Lower leg skin (tissue), 4 donors: ENCODE measurements around the gene MAN1A1. TPM values are rescaled to one million over a fixed set of nuclear protein-coding genes. Genes with fewer than 3 reads are reported as not detected.

Experiments
- DNase-seq, 2 donors: peaks; one replicate each; pipeline ENCODE4 v3.0.0-alpha.2; 2019; ENCODE audit warnings: low spot score in 2 of 2
- H3K4me3 ChIP-seq: fragments of 200-600 bp; sonication (generic); 2 replicates; pipeline ENCODE4 v1.5.1; 2017; ENCODE audit warnings: mild to moderate bottlenecking, low read depth; ENCODE audit not compliant: poor library complexity, severe bottlenecking
- CTCF ChIP-seq, 3 donors: fragments of 450-650 bp; IDR thresholded peaks; one replicate each; pipeline ENCODE4 v1.5.1; 2016; ENCODE audit warnings: antibody characterized with exemption in 3 of 3, mild to moderate bottlenecking in 3 of 3, moderate library complexity in 2 of 3
- POLR2A ChIP-seq, 2 donors: fragments of 450-650 bp; IDR thresholded peaks; one replicate each; pipeline ENCODE4 v1.6.1; 2016 to 2017; ENCODE audit warnings: antibody characterized with exemption in 2 of 2, mild to moderate bottlenecking in 1 of 2, moderate library complexity in 1 of 2
- WGBS, 2 donors: methylation state at CpG; one replicate each; pipeline ENCODE4 v1.1.5; 2018; 5-methylcytosine and 5-hydroxymethylcytosine counted together
- intact Hi-C: fragments of 100-400 bp; cut with DNase I; formaldehyde crosslinking; loops from one replicate; pipeline ENCODE4 v1.15.0; 2023; ENCODE audit warnings: low total_unique reads
- total RNA-seq, 4 donors: library from RNA; depleted of rRNA; stranded (reverse); fragments of >200 nt; gene quantifications; one replicate each; pipeline ENCODE4 v1.1.0, GENCODE V29; 2016

The MAN1A1 gene
- total RNA-seq, 4 donors from 2014 or later, result 33.5 to 85.7 (median 37.1) TPM

- WGBS, 2 donors, result 88 to 91% methylated on average over 4 of the region's 4 CpGs
- intact Hi-C loops, result no loop called here
- no peak for TF ChIP-seq POLR2A (IDR thresholded peaks at IDR 0.05)
- no peak for TF ChIP-seq CTCF (IDR thresholded peaks at IDR 0.05)
- H3K4me3 ChIP-seq, result no peak overlapping the region
- no peak for DNase-seq
Observed at GRCh38 chr6:119224095-119224701, 125.4 kb downstream of the MAN1A1 start.

DNA sequence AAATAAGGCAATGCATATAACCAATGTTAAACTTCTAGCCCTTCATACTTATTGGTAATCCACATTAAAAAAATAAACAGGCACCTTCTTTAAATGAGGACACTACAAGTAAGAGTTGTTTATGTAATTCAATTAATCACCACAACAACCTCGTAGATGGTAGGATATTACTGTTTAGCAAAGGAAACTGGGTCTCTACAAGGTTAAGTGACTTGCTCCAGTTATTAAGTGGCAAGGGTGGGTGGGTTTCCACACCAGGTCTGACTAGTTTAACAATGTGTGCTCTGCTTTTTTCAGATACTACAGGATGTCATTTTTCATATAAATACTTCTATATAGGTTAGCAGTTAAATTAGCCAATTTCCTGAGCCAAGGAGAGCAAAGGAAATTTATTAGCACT lies 129.1 kb downstream of the MAN1A1 start:
- WGBS, 2 donors, result 52 to 75% methylated on average over 1 of the region's 1 CpG

GRCh38 chr6:119218548-119218947 lies 131.0 kb downstream of the MAN1A1 start:
- intact Hi-C loops, result no loop called here
- TF ChIP-seq POLR2A (IDR thresholded peaks at IDR 0.05) (no peak), CTCF (IDR thresholded peaks at IDR 0.05) (no peak)
- no peak for DNase-seq
- no peak overlapping the region for H3K4me3 ChIP-seq
- 60 to 71% methylated on average over 4 of the region's 4 CpGs for WGBS, 2 donors

More for the DNA sequence above, 129.1 kb downstream of the MAN1A1 start:
- DNase-seq, result no peak
- H3K4me3 ChIP-seq, result no peak overlapping the region
- intact Hi-C loops, result no loop called here
- TF ChIP-seq POLR2A (IDR thresholded peaks at IDR 0.05) (no peak), CTCF (IDR thresholded peaks at IDR 0.05) (no peak)

DNA sequence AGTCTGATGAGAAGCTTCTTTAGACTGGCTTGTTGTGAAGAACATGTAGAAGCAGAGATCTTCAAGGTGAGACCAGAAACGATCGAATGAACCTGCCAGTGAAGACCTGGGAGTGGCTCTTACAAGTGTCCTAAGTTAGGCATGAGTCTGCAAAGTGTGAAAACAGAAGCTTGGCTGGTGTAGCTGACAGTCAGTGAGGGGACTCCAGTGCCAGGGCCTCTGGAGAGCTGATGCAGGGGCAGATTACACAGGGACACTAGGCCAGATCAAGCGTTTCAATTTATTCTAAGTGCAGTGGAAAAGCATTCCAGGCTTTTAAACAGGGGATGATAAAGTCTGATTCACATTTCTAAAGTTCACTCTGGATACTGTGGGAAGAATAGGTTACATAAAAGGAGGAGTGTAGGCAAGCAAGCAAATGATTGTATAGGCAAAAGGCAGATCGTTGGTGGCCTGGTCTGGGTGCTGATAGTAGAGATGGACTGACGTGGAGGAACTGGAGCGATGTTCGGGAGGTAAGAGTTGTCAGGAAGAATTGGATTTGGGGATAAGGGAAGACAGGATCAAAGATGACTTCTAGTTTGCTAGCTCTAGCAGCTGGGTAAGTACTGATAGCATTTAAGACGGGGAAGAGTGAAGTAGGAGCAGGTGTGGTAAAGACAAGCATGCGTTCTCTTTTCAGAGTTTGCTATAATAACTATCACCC lies 133.5 kb downstream of the MAN1A1 start:
- no peak for DNase-seq
- no peak overlapping the region for H3K4me3 ChIP-seq
- intact Hi-C loops, result no loop called here
- WGBS, 2 donors, result 79 to 80% methylated on average over 9 of the region's 9 CpGs
- TF ChIP-seq POLR2A (IDR thresholded peaks at IDR 0.05) (no peak), CTCF (IDR thresholded peaks at IDR 0.05) (no peak)

- intact Hi-C loops, result no loop called here
- DNase-seq, result no peak
- TF ChIP-seq POLR2A (IDR thresholded peaks at IDR 0.05) (no peak), CTCF (IDR thresholded peaks at IDR 0.05) (no peak)
- WGBS, 2 donors, result 63 to 83% methylated on average over 1 of the region's 1 CpG
- no peak overlapping the region for H3K4me3 ChIP-seq
Observed at GRCh38 chr6:119215309-119215708, 134.3 kb downstream of the MAN1A1 start.
